GM19467 (cell line): Measurements from ENCODE around the gene TBC1D7.

ENCODE experiments used
- ATAC-seq: cut with Tn5 transposase; IDR thresholded peaks from one replicate; pipeline ENCODE4 v1.9.1; 2021; ENCODE audit warnings: mild to moderate bottlenecking, moderate library complexity; ENCODE audit not compliant: unreplicated experiment

TBC1D7 gene

GRCh38 chr6:13296536-13296997, 31.8 kb downstream of the TBC1D7 start:
- ATAC-seq = peak; percentile 38

DNA sequence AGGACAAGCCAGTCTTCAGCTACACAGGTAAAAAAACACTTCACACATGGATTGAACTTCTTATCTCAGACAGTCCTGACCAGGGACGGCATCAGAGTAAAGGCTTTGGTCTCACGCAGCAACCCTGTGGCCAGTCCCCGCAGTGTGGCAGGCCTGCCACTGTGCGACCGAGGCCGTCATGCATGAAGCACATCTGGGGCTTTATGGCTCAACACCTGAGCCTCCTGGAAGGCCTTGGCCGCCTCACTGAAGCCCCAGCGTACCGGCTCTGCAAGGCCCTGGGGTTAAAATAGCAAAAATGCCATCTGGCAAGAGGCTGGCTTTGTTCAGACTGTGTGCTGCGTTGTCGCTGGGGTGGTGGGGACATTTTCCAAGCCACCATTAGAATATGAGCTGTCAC, 32.8 kb downstream of the TBC1D7 start:
- no peak for ATAC-seq

DNA sequence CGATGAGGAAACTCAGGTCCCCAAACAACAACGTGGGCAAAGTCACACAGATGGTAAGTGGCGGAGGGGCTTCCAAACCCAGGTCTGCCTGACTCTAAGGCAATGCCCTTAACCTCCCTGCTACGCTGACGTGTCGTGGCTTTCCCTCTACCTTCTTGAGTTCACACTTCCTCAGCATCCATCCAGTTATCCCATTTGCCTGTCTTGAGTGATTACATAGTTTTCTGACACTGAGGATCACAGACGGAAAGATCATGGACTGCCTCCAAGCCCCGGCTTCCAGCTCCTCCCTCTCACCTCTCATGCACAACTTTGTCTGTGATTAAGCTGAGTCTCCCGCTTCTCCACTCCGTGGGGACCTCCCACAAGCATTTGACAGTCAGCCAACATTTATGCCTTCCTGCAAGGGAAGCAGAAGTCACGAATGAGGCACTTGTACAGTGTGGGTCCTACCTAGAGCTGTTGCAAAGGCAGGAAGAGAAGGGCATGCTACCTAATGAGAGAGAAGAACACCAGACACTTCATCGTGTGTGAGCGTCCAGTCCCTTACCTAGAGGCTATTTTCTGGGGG, 33.8 kb downstream of the TBC1D7 start:
- no peak for ATAC-seq

DNA sequence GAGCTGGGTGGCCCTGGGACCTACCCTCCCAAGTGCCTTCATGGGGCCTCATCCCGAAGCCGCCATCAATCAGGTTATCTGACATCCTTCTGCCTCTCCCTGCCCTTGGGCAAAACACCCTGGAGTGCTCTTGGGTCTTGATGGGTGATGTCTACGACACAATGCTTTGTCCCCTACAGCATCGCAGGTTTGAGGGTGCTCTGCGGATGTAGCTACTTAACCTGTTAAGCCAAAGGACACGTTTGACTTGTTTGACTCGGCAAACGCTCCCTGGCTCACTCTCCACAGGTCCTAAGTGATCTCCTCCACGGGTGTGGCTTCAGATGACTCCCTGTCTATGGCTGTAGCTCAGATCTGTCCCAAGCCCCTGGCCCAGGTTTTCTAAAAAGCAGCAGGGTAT, 35.6 kb downstream of the TBC1D7 start:
- no peak for ATAC-seq

- no peak for ATAC-seq
Measured at GRCh38 chr6:13290335-13290734, 38.0 kb downstream of the TBC1D7 start.

- no peak for ATAC-seq
Measured at GRCh38 chr6:13289789-13290318, 38.5 kb downstream of the TBC1D7 start.

GRCh38 chr6:13288969-13289391, 39.4 kb downstream of the TBC1D7 start:
- ATAC-seq = no peak

DNA sequence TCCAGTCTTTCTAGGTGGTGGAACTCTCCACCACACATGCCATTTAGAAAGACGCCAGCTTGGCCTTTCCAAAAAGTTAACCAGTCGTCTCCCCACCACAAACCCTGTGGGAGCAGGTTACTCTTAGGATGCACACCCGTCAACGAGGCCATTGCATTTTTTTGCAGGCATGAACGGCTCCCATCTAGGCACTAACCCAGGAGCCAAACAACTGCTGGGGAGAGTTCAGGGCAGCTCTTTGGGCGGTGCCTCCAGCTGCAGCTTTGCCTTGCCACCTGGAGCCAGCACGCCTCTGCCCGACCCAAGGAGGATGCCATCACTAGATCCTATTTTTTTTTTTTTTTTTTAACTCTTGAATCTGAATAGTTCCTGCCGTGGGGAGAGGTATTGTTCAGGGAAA, 39.9 kb downstream of the TBC1D7 start:
- ATAC-seq = no peak

- ATAC-seq = no peak
Measured at GRCh38 chr6:13287104-13287503, 41.2 kb downstream of the TBC1D7 start.

- ATAC-seq = no peak
Measured at GRCh38 chr6:13286181-13286580, 42.2 kb downstream of the TBC1D7 start.

DNA sequence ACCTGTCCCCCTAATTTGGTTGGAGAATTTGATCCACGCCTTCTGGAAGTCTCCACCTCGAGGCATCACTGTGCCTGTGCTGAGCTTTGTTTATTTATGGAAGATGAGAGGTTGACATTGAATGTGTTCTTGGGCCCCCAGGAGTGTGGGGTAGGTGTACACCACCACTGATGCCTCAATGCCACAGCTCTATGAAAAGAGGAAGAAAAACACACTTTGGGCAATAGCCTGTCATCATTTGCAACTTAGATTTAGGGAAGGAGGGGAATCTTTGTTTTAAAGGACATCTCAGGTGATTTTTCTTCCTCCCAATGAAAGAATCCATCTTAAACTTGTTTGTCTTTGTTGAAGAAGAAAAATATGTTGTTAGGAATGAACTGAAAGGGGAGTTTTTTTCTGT, 42.6 kb downstream of the TBC1D7 start:
- ATAC-seq = no peak

- no peak for ATAC-seq
Measured at GRCh38 chr6:13284646-13285045, 43.7 kb downstream of the TBC1D7 start.

- no peak for ATAC-seq
Measured at GRCh38 chr6:13283331-13283730, 45.0 kb downstream of the TBC1D7 start.

GRCh38 chr6:13282393-13283069, 45.8 kb downstream of the TBC1D7 start:
- ATAC-seq = no peak

DNA sequence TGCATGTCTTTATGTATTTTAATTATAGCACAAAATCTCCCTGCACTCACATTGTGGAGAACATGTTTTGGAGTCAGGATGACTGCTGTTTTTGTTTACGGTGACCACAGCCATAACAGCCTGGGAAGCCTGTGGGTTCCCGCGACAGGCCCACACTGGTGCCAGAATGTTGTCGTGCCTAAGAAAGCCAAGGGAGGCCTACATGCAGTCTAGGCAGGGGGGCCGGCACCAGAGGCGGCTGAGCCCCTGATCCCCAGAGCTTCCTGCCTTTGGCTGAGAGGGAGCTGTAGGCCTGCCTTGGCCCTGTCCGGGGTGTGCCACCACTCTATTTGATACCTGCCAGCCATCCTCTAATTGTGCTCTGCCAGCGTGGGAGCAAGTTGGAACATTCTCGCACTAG, 46.7 kb downstream of the TBC1D7 start:
- no peak for ATAC-seq

- ATAC-seq = no peak
Measured at GRCh38 chr6:13280254-13280653, 48.1 kb downstream of the TBC1D7 start.

DNA sequence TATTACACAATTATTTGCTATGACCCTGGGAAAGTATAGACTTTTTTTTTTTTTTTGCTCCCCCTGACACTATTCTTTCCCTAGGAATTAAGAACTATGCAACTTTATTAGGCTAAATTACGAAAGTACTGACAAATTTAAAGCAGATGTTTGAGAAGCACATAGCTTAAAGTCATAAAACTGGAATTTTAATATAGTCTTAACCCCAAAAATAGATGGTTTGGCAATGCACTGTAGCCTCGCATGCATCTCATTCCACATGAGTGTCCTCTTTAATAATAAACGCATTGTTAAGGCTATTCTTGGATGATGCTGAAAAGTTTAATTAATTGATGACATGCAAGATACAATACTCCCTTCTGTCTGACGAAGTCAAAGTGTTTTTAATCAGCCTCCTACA, 49.3 kb downstream of the TBC1D7 start:
- ATAC-seq = no peak

GRCh38 chr6:13278164-13278563, 50.2 kb downstream of the TBC1D7 start:
- no peak for ATAC-seq

DNA sequence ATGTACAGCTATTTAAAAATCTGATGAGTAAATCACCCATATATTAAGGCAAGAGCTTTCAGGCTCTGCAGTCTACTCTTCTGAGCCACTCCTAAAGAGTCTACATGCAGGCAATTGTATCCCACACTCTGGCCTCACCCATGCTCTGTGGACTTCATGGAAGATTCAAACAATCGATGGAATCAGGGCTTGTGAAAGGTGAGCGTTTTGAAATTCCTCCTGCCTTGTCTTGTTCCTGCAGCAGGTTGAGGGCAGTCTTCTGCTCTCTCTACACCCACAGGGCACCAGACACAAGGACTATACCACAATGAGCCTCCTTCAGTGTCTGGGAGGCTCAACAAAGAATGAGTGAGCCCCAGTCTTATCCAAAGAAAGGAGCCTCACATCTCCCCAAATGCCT, 51.1 kb downstream of the TBC1D7 start:
- ATAC-seq = no peak

GRCh38 chr6:13275435-13275989, 52.8 kb downstream of the TBC1D7 start:
- no peak for ATAC-seq

- no peak for ATAC-seq
Measured at GRCh38 chr6:13274707-13275434, 53.5 kb downstream of the TBC1D7 start.
